Measurements from ENCODE around the gene RMND5B.
A peak's percentile ranks its signal among the peaks of the same experiment; 100 is the strongest.

Gene RMND5B

GRCh38 chr5:178147406-178147805, 16.6 kb downstream of the RMND5B start:
- DNase-seq (ENCODE audit: low spot score): no peak
- no peak for TF ChIP-seq CTCF (IDR thresholded peaks at IDR 0.05)
- H3K4me3 ChIP-seq: no peak overlapping the region
- H3K27ac ChIP-seq: no peak overlapping the region

GRCh38 chr5:178149199-178149932, 18.6 kb downstream of the RMND5B start:
- H3K27ac ChIP-seq: no peak overlapping the region
- no peak for DNase-seq (ENCODE audit: low spot score)
- TF ChIP-seq CTCF (IDR thresholded peaks at IDR 0.05): no peak
- no peak overlapping the region for H3K4me3 ChIP-seq

- no peak overlapping the region for H3K27ac ChIP-seq
- TF ChIP-seq CTCF (IDR thresholded peaks at IDR 0.05): no peak
- H3K4me3 ChIP-seq: no peak overlapping the region
- DNase-seq (ENCODE audit: low spot score): no peak
Measured at GRCh38 chr5:178150977-178151734, 20.3 kb downstream of the RMND5B start.

GRCh38 chr5:178152491-178153444, 22.0 kb downstream of the RMND5B start:
- TF ChIP-seq CTCF (IDR thresholded peaks at IDR 0.05): no peak
- DNase-seq (ENCODE audit: low spot score): no peak
- Histone ChIP-seq H3K4me3 (peak overlapping the region; percentile 76), H3K27ac (peak overlapping the region; percentile 57 to 78)

- no peak for TF ChIP-seq CTCF (IDR thresholded peaks at IDR 0.05)
- Histone ChIP-seq H3K4me3 (peak within 1 kb of the TSS; percentile 76), H3K27ac (peak within 1 kb of the TSS; percentile 57 to 78)
- peak; percentile 99 for DNase-seq (ENCODE audit: low spot score)
Measured at GRCh38 chr5:178153530-178154340, 22.9 kb downstream of the RMND5B start, which contains the start of gene NHP2. Gene NHP2 (minus strand): TSS chr5:178153885. CDS start chr5:178153817, 68 bp downstream.

- Histone ChIP-seq H3K27ac (no peak overlapping the region), H3K4me3 (no peak overlapping the region)
- TF ChIP-seq CTCF (IDR thresholded peaks at IDR 0.05): no peak
- no peak for DNase-seq (ENCODE audit: low spot score)
Measured at GRCh38 chr5:178155065-178155464, 24.3 kb downstream of the RMND5B start.

All from coronary artery (tissue), 2 donors.